OCI-LY7 (cell line): ENCODE measurements around the gene GRIK2. TPM values are rescaled to one million over a fixed set of nuclear protein-coding genes. Genes with fewer than 3 reads are reported as not detected.

ENCODE experiments used
- BruUV-seq: library from RNA; stranded (reverse); fragments of 400-500 nt; replicated peaks from 2 replicates; lab custom pipeline; 2021; lab: Mats Ljungman, UMichigan
- CTCF ChIA-PET: fragments of 300-600 bp; sonication (Branson Sonifier 250); formaldehyde crosslinking; loops from one replicate; lab custom pipeline; 2022; ENCODE audit warnings: antibody characterized with exemption; ENCODE audit not compliant: unreplicated experiment; lab: Charles Lee
- POLR2A ChIA-PET: fragments of 300-600 bp; sonication (Branson Sonifier 250); formaldehyde crosslinking; loops from one replicate; lab custom pipeline; 2022; ENCODE audit warnings: antibody characterized with exemption; lab: Charles Lee
- DNase-seq: peaks from one replicate; pipeline ENCODE4 v3.0.0-alpha.2; 2015; ENCODE audit warnings: low spot score
- H2AFZ ChIP-seq: fragments of 200-600 bp; sonication (generic), shearing (Covaris generic); 2 replicates; pipeline ENCODE4 v1.6.1; 2014; ENCODE audit warnings: mild to moderate bottlenecking, antibody characterized with exemption, low read length, moderate library complexity
- H3K27ac ChIP-seq: fragments of 200-600 bp; sonication (generic); 2 replicates; pipeline ENCODE4 v1.5.1; 2014; ENCODE audit warnings: mixed run types, low read depth, mild to moderate bottlenecking, moderate library complexity, low read length, inconsistent platforms; ENCODE audit not compliant: poor library complexity, severe bottlenecking
- H3K36me3 ChIP-seq: fragments of 200-600 bp; sonication (generic); 2 replicates; pipeline ENCODE4 v1.6.1; 2014; ENCODE audit warnings: mild to moderate bottlenecking, antibody characterized with exemption, low read length, moderate library complexity, mixed read lengths; ENCODE audit not compliant: insufficient read depth
- H3K4me1 ChIP-seq: fragments of 200-600 bp; sonication (generic); 2 replicates; pipeline ENCODE4 v1.5.1; 2014; ENCODE audit warnings: mild to moderate bottlenecking, low read length; ENCODE audit not compliant: insufficient read depth, poor library complexity, severe bottlenecking
- H3K4me2 ChIP-seq: fragments of 200-600 bp; sonication (generic); 2 replicates; pipeline ENCODE4 v1.6.1; 2014; ENCODE audit warnings: mild to moderate bottlenecking, low read length
- H3K4me3 ChIP-seq: fragments of 200-600 bp; sonication (generic); 2 replicates; pipeline ENCODE4 v1.5.1; 2014; ENCODE audit warnings: mild to moderate bottlenecking, low read depth, low read length; ENCODE audit not compliant: poor library complexity, severe bottlenecking
- H3K79me2 ChIP-seq: fragments of 200-600 bp; sonication (generic); 2 replicates; pipeline ENCODE4 v1.6.1; 2016; ENCODE audit warnings: low read depth, mild to moderate bottlenecking, low read length, moderate library complexity, mixed read lengths; ENCODE audit not compliant: insufficient read depth
- H3K9me2 ChIP-seq: fragments of 200-600 bp; sonication (generic); 2 replicates; pipeline ENCODE4 v1.6.1; 2016; ENCODE audit warnings: mild to moderate bottlenecking, low read length, mixed read lengths; ENCODE audit not compliant: insufficient read depth
- H3K9me3 ChIP-seq: fragments of 200-600 bp; sonication (generic); 2 replicates; pipeline ENCODE4 v1.6.1; 2014; ENCODE audit warnings: mild to moderate bottlenecking, mixed run types, low read length, mixed read lengths
- H4K20me1 ChIP-seq: fragments of 200-600 bp; sonication (generic); 2 replicates; pipeline ENCODE4 v1.6.1; 2014; ENCODE audit warnings: mild to moderate bottlenecking, antibody characterized with exemption, low read length, moderate library complexity, mixed read lengths; ENCODE audit not compliant: insufficient read depth
- CTCF ChIP-seq: fragments of 200-600 bp; sonication (generic); conservative IDR thresholded peaks from 2 replicates; pipeline ENCODE4 v1.5.1; 2014; ENCODE audit warnings: mild to moderate bottlenecking, antibody characterized with exemption, low read length, moderate library complexity, mixed read lengths
- EZH2phosphoT487 ChIP-seq: fragments of 200-600 bp; sonication (generic); IDR thresholded peaks from 2 replicates; pipeline ENCODE4 v1.6.1; 2018; ENCODE audit warnings: low read depth, borderline replicate concordance, mild to moderate bottlenecking, mixed run types, antibody characterized with exemption, low read length, moderate library complexity, mixed read lengths
- intact Hi-C: fragments of 100-400 bp; cut with micrococcal nuclease; formaldehyde crosslinking; loops from one replicate; pipeline ENCODE4 v1.10.0; 2022; ENCODE audit not compliant: unreplicated experiment
- total RNA-seq, 2 experiments: library from RNA; depleted of rRNA in 1 of 2; stranded (reverse); fragments of >200 nt in 1 of 2; shearing (Covaris generic) in 1 of 2; gene quantifications; 2 replicates each; pipeline ENCODE4 v1.2.3, GENCODE V29; 2014 to 2022

Gene GRIK2
- total RNA-seq, 2 experiments from 2014 or later: not detected

GRCh38 chr6:101722471-101722870, 329.0 kb downstream of the GRIK2 start:
- H2AFZ ChIP-seq: no peak overlapping the region
- intact Hi-C loops: no loop called here

DNA sequence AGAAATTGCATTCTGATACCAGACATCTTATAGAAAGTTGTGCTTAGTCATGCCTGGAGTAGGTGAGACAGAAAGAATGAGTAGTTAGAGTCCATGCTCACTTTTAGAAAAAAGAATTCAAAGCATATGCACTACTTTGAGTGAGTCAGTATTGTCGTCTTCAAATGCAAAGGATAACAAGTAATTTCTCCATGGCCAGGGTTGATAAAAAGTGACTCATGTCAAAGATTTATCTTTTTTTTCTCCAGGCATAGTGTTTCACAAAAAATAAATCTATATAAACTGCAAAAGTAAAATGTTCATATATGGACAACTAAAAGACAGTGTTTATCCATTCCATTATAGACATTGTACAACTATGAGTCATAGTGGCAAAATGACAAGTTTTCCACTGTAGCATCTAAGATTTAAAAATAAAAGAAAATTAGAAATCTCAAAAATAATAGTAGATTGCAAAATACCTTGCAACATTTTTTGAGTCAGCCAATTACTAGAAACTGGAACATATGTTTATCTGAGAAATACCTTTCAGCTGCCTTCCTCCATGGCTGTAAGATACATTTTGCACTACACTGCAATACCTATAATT, 329.6 kb downstream of the GRIK2 start:
- H2AFZ ChIP-seq: no peak overlapping the region
- POLR2A ChIA-PET: no interaction called here

More at GRCh38 chr6:101722471-101722870, 329.0 kb downstream of the GRIK2 start:
- no peaks in the 10 kb centered on the region; the same call in 1 of the 2 replicates for H4K20me1 ChIP-seq
- TF ChIP-seq CTCF: no peak
- TF ChIP-seq EZH2phosphoT487: no peak
- H3K79me2 ChIP-seq: no peaks in the 10 kb centered on the region
- no peaks in the 10 kb centered on the region for H3K9me3 ChIP-seq
- ChIA-PET CTCF (no interaction called here), POLR2A (no interaction called here)
- H3K4me3 ChIP-seq: no peak overlapping the region
- no TSS peak for BruUV-seq
- no peak for DNase-seq
- no peak overlapping the region for H3K4me2 ChIP-seq
- H3K4me1 ChIP-seq: no peaks in the 10 kb centered on the region
- H3K27ac ChIP-seq: no peak overlapping the region
- H3K36me3 ChIP-seq: no peaks in the 10 kb centered on the region
- no peaks in the 10 kb centered on the region for H3K9me2 ChIP-seq

More for the DNA sequence above, 329.6 kb downstream of the GRIK2 start:
- Histone ChIP-seq H3K9me3 (no peaks in the 10 kb centered on the region), H3K36me3 (no peaks in the 10 kb centered on the region), H3K4me1 (no peaks in the 10 kb centered on the region), H3K9me2 (no peaks in the 10 kb centered on the region), H3K27ac (no peak overlapping the region), H3K4me2 (no peak overlapping the region), H3K4me3 (no peak overlapping the region), H4K20me1 (no peaks in the 10 kb centered on the region; the same call in 1 of the 2 replicates), H3K79me2 (no peaks in the 10 kb centered on the region)
- intact Hi-C loops: no loop called here
- no TSS peak for BruUV-seq
- CTCF ChIA-PET: no interaction called here
- DNase-seq: no peak
- TF ChIP-seq EZH2phosphoT487 (no peak), CTCF (no peak)
